Raji (cell line): ENCODE results near the gene THBS1.

Source experiments
- POLR2A ChIP-seq: IDR thresholded peaks from 2 replicates; pipeline ENCODE4 v1.6.1; 2011; ENCODE audit warnings: low read depth, low read length, control low read depth; ENCODE audit not compliant: insufficient read depth

Gene THBS1

GRCh38 chr15:39625856-39626255 lies 45.0 kb downstream of the THBS1 start:
- TF ChIP-seq POLR2A: no peak

- TF ChIP-seq POLR2A: no peak
Observed at GRCh38 chr15:39627451-39628143, 46.7 kb downstream of the THBS1 start.

- no peak for TF ChIP-seq POLR2A
Observed at GRCh38 chr15:39628144-39628508, 47.2 kb downstream of the THBS1 start.

GRCh38 chr15:39628546-39629257 lies 47.8 kb downstream of the THBS1 start:
- no peak for TF ChIP-seq POLR2A

- no peak for TF ChIP-seq POLR2A
Observed at GRCh38 chr15:39629371-39629770, 48.5 kb downstream of the THBS1 start.

GRCh38 chr15:39629906-39630305 lies 49.0 kb downstream of the THBS1 start:
- TF ChIP-seq POLR2A: no peak

- no peak for TF ChIP-seq POLR2A
Observed at GRCh38 chr15:39631357-39631756, 50.5 kb downstream of the THBS1 start.

GRCh38 chr15:39638041-39638440 lies 57.2 kb downstream of the THBS1 start:
- TF ChIP-seq POLR2A: no peak

- TF ChIP-seq POLR2A: no peak
Observed at GRCh38 chr15:39639037-39639436, 58.2 kb downstream of the THBS1 start.

- no peak for TF ChIP-seq POLR2A
Observed at GRCh38 chr15:39640665-39641064, 59.8 kb downstream of the THBS1 start.

GRCh38 chr15:39641191-39641889 lies 60.5 kb downstream of the THBS1 start:
- TF ChIP-seq POLR2A: no peak

GRCh38 chr15:39642011-39642640 lies 61.2 kb downstream of the THBS1 start:
- no peak for TF ChIP-seq POLR2A

- TF ChIP-seq POLR2A: no peak
Observed at GRCh38 chr15:39643727-39644126, 62.8 kb downstream of the THBS1 start.

- no peak for TF ChIP-seq POLR2A
Observed at GRCh38 chr15:39644136-39644535, 63.3 kb downstream of the THBS1 start.

GRCh38 chr15:39645138-39645975 lies 64.5 kb downstream of the THBS1 start:
- no peak for TF ChIP-seq POLR2A
